Karpas-422 (cell line): Measurements from ENCODE around the gene TARBP2. TPM values are rescaled to one million over a fixed set of nuclear protein-coding genes. Genes with fewer than 3 reads are reported as not detected.

Experiments used
- DNase-seq: peaks from one replicate; pipeline ENCODE4 v3.0.0-alpha.2; 2015
- H2AFZ ChIP-seq: fragments of 200-600 bp; sonication (generic); 2 replicates; pipeline ENCODE4 v1.6.1; 2014; ENCODE audit warnings: antibody characterized with exemption, low read length, mixed read lengths
- H3K27ac ChIP-seq: fragments of 200-600 bp; sonication (generic); 2 replicates; pipeline ENCODE4 v1.5.1; 2014; ENCODE audit warnings: mild to moderate bottlenecking, low read length, moderate library complexity
- H3K27me3 ChIP-seq: fragments of 200-600 bp; sonication (generic); 2 replicates; pipeline ENCODE4 v1.6.1; 2014; ENCODE audit warnings: low read length, mixed read lengths
- H3K36me3 ChIP-seq: fragments of 200-600 bp; sonication (generic); 2 replicates; pipeline ENCODE4 v1.6.1; 2014; ENCODE audit warnings: low read length, mixed read lengths; ENCODE audit not compliant: insufficient read depth
- H3K4me1 ChIP-seq: fragments of 200-600 bp; sonication (generic); 2 replicates; pipeline ENCODE4 v1.6.1; 2014; ENCODE audit warnings: mild to moderate bottlenecking, low read length, mixed read lengths
- H3K4me2 ChIP-seq: fragments of 200-600 bp; sonication (generic); 2 replicates; pipeline ENCODE4 v1.6.1; 2014; ENCODE audit warnings: low read length, low read depth, mild to moderate bottlenecking; ENCODE audit not compliant: poor library complexity, severe bottlenecking
- H3K4me3 ChIP-seq: fragments of 200-600 bp; sonication (generic); 2 replicates; pipeline ENCODE4 v1.5.1; 2014; ENCODE audit warnings: mild to moderate bottlenecking, antibody characterized with exemption, low read length, mixed read lengths
- H3K79me2 ChIP-seq: fragments of 200-600 bp; sonication (generic); 2 replicates; pipeline ENCODE4 v1.6.1; 2014; ENCODE audit warnings: mild to moderate bottlenecking, low read length, mixed read lengths
- H3K9ac ChIP-seq: fragments of 200-600 bp; sonication (generic); 2 replicates; pipeline ENCODE4 v1.6.0; 2014; ENCODE audit warnings: low read length
- H3K9me2 ChIP-seq: fragments of 200-600 bp; sonication (generic), shearing (Covaris generic); replicated peaks from 2 replicates; pipeline ENCODE4 v1.6.0; 2014; ENCODE audit warnings: mild to moderate bottlenecking, low read length, moderate library complexity; ENCODE audit not compliant: insufficient read depth
- H3K9me3 ChIP-seq: fragments of 300-700, 200-600 bp; sonication (generic); 2 replicates; pipeline ENCODE4 v1.6.1; 2014; ENCODE audit warnings: low read length, mixed read lengths
- H4K20me1 ChIP-seq: fragments of 200-600 bp; sonication (generic); 2 replicates; pipeline ENCODE4 v1.6.1; 2014; ENCODE audit warnings: mild to moderate bottlenecking, antibody characterized with exemption, low read length, low read depth; ENCODE audit not compliant: insufficient read depth
- total RNA-seq: library from RNA; depleted of rRNA; stranded (reverse); fragments of >200 nt; shearing (Covaris generic); gene quantifications from 2 replicates; pipeline ENCODE4 v1.2.3, GENCODE V29; 2014; ENCODE audit warnings: low replicate concordance

The TARBP2 gene
- total RNA-seq, 1 experiment from 2014 or later: 37.0 TPM

DNA sequence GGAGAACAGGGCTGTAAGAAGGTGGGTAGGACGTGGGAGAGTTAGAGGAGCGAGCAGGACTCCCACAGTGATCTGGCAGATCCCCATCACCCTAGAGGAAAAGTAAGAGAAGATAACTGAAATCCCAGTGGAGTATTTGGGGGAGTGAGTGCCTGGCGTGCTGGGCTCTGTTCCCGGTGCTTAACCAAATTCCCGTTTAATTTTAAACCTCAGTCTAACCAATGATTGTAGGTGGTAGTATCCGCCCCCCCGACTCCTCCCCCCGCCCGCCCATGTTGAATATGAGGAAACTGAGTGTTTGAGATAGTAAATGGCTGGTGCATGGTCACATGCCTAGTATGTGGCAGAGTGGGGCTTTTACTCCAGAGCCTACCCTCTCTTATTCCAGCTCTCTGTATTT is 1.2 kb downstream of the TARBP2 start:
- H3K4me3 ChIP-seq: peak overlapping the region; percentile 73
- H3K79me2 ChIP-seq: peaks cover 36% of the 10 kb centered on the region
- H3K27me3 ChIP-seq: no peaks in the 10 kb centered on the region
- peaks cover 46% of the 10 kb centered on the region for H3K4me1 ChIP-seq
- peak overlapping the region; percentile 75 for H3K9ac ChIP-seq
- no peaks in the 10 kb centered on the region for H3K9me2 ChIP-seq
- no peak for DNase-seq
- H3K4me2 ChIP-seq: peak overlapping the region; percentile 72
- H3K27ac ChIP-seq: no peak overlapping the region
- H3K9me3 ChIP-seq: no peaks in the 10 kb centered on the region
- H3K36me3 ChIP-seq: 0 out of 2 replicates have a peak, but pooled peaks cover 3% of the 10 kb centered on the region
- no peak overlapping the region for H2AFZ ChIP-seq
- no peaks in the 10 kb centered on the region for H4K20me1 ChIP-seq

DNA sequence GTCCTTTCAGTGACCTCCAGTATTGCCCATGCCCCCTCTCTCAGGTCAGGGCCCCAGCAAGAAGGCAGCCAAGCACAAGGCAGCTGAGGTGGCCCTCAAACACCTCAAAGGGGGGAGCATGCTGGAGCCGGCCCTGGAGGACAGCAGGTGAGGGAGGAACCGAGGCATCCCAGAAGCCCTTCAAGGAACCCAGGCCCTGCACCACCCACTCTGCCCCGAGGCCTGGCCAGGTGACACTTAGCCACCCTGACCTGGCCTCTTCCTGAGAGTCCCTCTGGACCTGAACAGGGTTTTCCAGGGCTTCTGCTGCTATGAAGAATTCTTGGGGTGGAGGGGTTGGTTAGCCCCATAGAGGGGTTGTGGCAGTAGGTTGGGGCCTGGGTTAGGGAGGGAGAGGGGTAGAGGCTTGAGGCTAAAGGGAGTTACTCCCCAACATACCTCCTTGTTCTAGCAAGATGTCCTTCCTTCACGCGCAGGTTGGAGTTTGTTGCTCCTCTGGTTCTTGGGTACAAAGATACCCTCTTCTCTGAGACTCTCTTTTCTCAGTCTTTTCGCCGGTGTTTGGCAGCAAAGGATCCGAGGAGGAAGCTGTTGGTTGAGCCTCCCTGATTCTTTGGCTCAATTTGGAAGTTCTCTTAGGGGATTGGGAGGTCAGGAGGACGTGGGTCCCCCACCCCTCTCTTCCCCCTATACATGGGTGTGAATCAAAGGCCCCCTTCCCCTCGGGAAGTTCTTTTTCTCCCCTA is 2.1 kb downstream of the TARBP2 start:
- peaks cover 38% of the 10 kb centered on the region for H3K4me1 ChIP-seq
- H3K4me3 ChIP-seq: no peak overlapping the region
- H3K9me2 ChIP-seq: no peaks in the 10 kb centered on the region
- DNase-seq: no peak
- no peaks in the 10 kb centered on the region for H3K9me3 ChIP-seq
- H3K79me2 ChIP-seq: peaks cover 28% of the 10 kb centered on the region
- H4K20me1 ChIP-seq: no peaks in the 10 kb centered on the region
- no peak overlapping the region for H2AFZ ChIP-seq
- no peak overlapping the region for H3K27ac ChIP-seq
- peaks cover 8% of the 10 kb centered on the region; the same call in 1 of the 2 replicates for H3K36me3 ChIP-seq
- H3K4me2 ChIP-seq: peak overlapping the region; percentile 72
- peak overlapping the region; percentile 75; the same call in 1 of the 2 replicates for H3K9ac ChIP-seq
- H3K27me3 ChIP-seq: no peaks in the 10 kb centered on the region

DNA sequence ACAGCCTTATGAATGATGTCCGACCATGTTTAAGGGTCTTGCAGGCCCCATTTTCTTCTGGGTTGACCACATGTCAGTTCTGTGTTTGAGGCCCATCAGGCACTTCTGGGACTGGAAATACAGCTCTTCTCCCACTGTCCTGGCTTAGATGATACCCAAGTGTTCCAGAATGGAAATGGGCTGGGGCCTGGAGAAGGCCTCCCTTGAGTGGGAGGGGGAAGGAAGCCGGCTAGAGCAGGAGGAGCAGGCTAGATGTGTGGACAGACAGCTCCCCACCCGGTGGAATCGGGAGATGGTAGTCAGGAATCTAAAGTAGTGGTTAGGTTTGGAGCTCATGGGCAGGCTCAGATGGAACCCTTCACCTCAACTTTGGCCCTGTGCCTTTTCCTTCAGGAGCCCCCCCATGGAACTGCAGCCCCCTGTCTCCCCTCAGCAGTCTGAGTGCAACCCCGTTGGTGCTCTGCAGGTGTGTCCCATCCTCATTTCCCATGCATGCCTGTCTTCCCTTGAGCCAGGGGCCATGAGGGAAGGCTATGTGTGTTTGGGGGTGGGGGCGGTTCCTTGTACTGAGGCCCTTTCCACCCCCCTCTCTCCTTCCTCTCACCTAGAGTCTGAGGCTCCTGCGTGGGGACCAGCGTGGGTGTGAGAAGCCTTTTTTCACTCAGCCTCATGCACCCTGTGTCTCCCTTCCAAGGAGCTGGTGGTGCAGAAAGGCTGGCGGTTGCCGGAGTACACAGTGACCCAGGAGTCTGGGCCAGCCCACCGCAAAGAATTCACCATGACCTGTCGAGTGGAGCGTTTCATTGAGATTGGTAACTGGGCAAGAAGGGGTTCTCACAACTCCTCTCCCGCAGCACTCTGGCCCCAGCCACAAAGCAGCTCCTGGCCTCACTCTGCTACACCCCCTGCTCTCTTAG is 3.2 kb downstream of the TARBP2 start:
- H4K20me1 ChIP-seq: no peaks in the 10 kb centered on the region; the same call in 1 of the 2 replicates
- peaks cover 8% of the 10 kb centered on the region; the same call in 1 of the 2 replicates for H3K36me3 ChIP-seq
- H3K9me2 ChIP-seq: no peaks in the 10 kb centered on the region
- H3K4me3 ChIP-seq: no peak overlapping the region
- H3K9me3 ChIP-seq: no peaks in the 10 kb centered on the region
- no peaks in the 10 kb centered on the region for H3K27me3 ChIP-seq
- H3K79me2 ChIP-seq: peaks cover 25% of the 10 kb centered on the region
- H3K4me2 ChIP-seq: no peak overlapping the region
- no peak overlapping the region for H3K9ac ChIP-seq
- H2AFZ ChIP-seq: no peak overlapping the region
- no peak overlapping the region for H3K27ac ChIP-seq
- DNase-seq: no peak
- peaks cover 39% of the 10 kb centered on the region for H3K4me1 ChIP-seq

DNA sequence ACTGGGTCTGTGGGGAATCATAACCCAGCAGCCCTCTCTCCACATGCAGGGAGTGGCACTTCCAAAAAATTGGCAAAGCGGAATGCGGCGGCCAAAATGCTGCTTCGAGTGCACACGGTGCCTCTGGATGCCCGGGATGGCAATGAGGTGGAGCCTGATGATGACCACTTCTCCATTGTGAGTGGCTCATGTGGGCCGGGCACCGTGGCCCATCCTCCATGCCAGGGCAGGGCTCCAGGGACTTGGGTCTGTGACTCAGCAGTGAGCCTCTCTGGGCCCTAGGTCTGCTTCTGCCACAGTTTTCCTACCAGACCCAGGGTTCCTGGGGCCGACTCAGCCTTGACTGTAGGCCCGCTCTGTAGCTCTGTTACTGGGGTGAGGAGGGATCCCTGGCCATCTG is 4.0 kb downstream of the TARBP2 start:
- no peak for DNase-seq
- no peak overlapping the region for H3K4me2 ChIP-seq
- no peaks in the 10 kb centered on the region for H3K27me3 ChIP-seq
- H3K9ac ChIP-seq: no peak overlapping the region
- H3K27ac ChIP-seq: no peak overlapping the region
- no peak overlapping the region for H3K4me3 ChIP-seq
- peaks cover 34% of the 10 kb centered on the region for H3K4me1 ChIP-seq
- no peak overlapping the region for H2AFZ ChIP-seq
- H3K9me3 ChIP-seq: no peaks in the 10 kb centered on the region
- peaks cover 25% of the 10 kb centered on the region for H3K79me2 ChIP-seq
- peaks cover 8% of the 10 kb centered on the region; the same call in 1 of the 2 replicates for H3K36me3 ChIP-seq
- no peaks in the 10 kb centered on the region for H3K9me2 ChIP-seq
- no peaks in the 10 kb centered on the region; the same call in 1 of the 2 replicates for H4K20me1 ChIP-seq

DNA sequence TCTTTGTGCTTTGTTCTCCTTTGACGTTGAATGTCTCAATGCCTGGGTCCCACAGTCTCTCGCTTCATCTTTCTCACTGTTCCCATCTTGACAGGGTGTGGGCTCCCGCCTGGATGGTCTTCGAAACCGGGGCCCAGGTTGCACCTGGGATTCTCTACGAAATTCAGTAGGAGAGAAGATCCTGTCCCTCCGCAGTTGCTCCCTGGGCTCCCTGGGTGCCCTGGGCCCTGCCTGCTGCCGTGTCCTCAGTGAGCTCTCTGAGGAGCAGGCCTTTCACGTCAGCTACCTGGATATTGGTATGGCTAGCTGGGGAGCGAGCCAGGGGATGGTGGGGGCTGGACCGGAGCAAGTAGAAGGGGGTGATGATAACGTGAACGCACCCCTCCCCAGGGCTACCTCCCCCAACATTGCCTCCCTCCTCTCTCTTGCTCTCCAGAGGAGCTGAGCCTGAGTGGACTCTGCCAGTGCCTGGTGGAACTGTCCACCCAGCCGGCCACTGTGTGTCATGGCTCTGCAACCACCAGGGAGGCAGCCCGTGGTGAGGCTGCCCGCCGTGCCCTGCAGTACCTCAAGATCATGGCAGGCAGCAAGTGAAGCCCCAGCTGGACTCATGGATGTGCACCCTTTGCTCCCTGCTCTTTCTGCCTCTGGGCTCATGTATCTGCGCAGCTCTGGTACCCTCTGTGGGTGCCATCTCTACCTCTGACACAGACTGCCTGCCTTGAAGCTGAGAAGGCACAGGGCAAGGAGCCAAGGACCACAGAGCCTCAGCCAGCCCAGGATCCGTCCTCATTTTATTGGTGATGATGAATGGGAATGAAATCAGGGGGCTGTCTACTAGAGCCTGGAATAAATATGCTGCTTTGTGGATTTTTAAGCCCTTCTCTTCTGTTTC is 4.7 kb downstream of the TARBP2 start:
- H3K9ac ChIP-seq: no peak overlapping the region
- no peaks in the 10 kb centered on the region for H3K9me3 ChIP-seq
- H3K27ac ChIP-seq: no peak overlapping the region
- H3K4me1 ChIP-seq: peaks cover 30% of the 10 kb centered on the region
- DNase-seq: no peak
- H4K20me1 ChIP-seq: no peaks in the 10 kb centered on the region; the same call in 1 of the 2 replicates
- H3K9me2 ChIP-seq: no peaks in the 10 kb centered on the region
- H3K36me3 ChIP-seq: peaks cover 8% of the 10 kb centered on the region; the same call in 1 of the 2 replicates
- H2AFZ ChIP-seq: no peak overlapping the region
- H3K79me2 ChIP-seq: peaks cover 25% of the 10 kb centered on the region
- no peaks in the 10 kb centered on the region for H3K27me3 ChIP-seq
- H3K4me3 ChIP-seq: no peak overlapping the region
- no peak overlapping the region for H3K4me2 ChIP-seq

DNA sequence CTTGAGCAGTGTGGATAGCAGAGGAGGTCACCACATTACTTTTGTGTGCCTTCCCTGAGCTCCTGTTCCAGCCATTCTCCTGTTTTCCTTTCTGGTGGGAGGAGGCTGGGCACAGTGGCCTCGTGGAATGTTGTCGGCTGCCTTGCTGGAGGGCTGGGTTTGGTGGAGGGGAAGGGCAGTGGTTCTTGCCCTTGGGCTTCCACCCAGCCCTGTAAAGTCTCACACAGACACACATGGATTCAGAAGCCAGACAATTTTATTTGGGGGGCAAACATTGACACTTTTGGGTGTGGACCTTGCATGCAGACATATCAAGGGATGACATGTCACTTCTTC is 5.3 kb downstream of the TARBP2 start:
- Histone ChIP-seq H3K9me2 (no peaks in the 10 kb centered on the region), H3K79me2 (peaks cover 25% of the 10 kb centered on the region), H3K9ac (no peak overlapping the region), H3K27me3 (no peaks in the 10 kb centered on the region), H3K4me2 (no peak overlapping the region), H3K27ac (no peak overlapping the region), H2AFZ (no peak overlapping the region), H3K9me3 (no peaks in the 10 kb centered on the region), H3K4me1 (peaks cover 30% of the 10 kb centered on the region), H3K4me3 (no peak overlapping the region), H3K36me3 (peaks cover 8% of the 10 kb centered on the region; the same call in 1 of the 2 replicates), H4K20me1 (no peaks in the 10 kb centered on the region; the same call in 1 of the 2 replicates)
- DNase-seq: no peak

DNA sequence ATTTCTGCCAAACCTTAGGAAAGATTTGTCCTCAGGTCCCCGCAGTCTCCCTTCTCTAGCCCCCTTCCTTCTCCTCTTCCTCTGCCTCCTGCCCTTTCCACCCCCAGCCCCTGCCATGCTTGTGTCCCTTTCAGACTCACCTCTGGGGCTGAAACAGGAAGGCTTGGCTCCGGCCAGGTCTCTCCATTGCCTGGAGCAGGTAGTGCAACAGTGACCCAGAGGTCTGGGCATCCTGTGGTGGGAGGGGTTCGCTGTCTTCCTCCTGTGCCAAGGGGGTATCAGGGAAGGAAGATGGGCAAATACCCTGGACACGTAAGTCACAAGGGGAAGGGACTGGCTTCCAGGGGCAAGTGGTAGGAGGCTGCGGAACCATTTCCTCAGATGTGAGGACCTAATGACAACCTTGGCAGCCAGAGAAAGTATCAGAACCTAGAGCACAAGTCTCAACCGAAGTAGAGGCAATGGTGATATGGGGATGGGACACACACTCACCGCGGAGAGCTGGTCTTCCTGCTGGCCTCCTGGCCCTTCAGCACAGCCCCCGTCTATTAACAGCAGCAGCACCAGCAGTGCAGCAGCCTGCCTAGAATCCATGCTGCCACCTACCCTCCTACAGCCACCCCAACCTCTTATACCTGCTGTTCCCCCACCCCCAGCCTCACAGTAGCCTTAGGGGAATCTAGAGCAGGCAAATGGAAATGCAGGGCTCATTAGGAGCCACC is 6.0 kb downstream of the TARBP2 start, which contains the start of gene NPFF:
Gene NPFF (minus strand): TSS at position 604 of the 722 bp plus-strand sequence. CDS start 10 bp downstream, at position 594.
- H3K4me1 ChIP-seq: peaks cover 24% of the 10 kb centered on the region
- H2AFZ ChIP-seq: no peak within 1 kb of the TSS
- DNase-seq: no peak
- H3K9me2 ChIP-seq: no peaks in the 10 kb centered on the region
- no peak within 1 kb of the TSS for H3K27ac ChIP-seq
- no peak within 1 kb of the TSS for H3K4me2 ChIP-seq
- no peaks in the 10 kb centered on the region for H3K9me3 ChIP-seq
- H3K9ac ChIP-seq: no peak within 1 kb of the TSS
- no peaks in the 10 kb centered on the region; the same call in 1 of the 2 replicates for H4K20me1 ChIP-seq
- peaks cover 19% of the 10 kb centered on the region for H3K79me2 ChIP-seq
- H3K27me3 ChIP-seq: no peaks in the 10 kb centered on the region
- no peak within 1 kb of the TSS for H3K4me3 ChIP-seq
- peaks cover 8% of the 10 kb centered on the region; the same call in 1 of the 2 replicates for H3K36me3 ChIP-seq
